Subcutaneous abdominal adipose tissue (tissue), 5 donors: ENCODE results near the gene HIPK1.

ENCODE experiments used
- H3K27ac ChIP-seq: one replicate; pipeline ENCODE4 v1.7.0; 2013; ENCODE audit warnings: low read depth, mild to moderate bottlenecking, inconsistent platforms, low read length, moderate library complexity
- H3K27me3 ChIP-seq, 5 donors: one replicate each; pipeline ENCODE4 v1.7.0; 2013; ENCODE audit warnings: low read length in 5 of 5, inconsistent platforms in 1 of 5; ENCODE audit not compliant: control insufficient read depth in 5 of 5, insufficient read depth in 4 of 5
- H3K36me3 ChIP-seq, 5 donors: one replicate each; pipeline ENCODE4 v1.7.0; 2013; ENCODE audit warnings: low read length in 5 of 5; ENCODE audit not compliant: control insufficient read depth in 5 of 5, insufficient read depth in 5 of 5
- H3K4me1 ChIP-seq, 5 donors: one replicate each; pipeline ENCODE4 v1.7.0; 2013; ENCODE audit warnings: low read length in 5 of 5, mild to moderate bottlenecking in 3 of 5, moderate library complexity in 1 of 5; ENCODE audit not compliant: control insufficient read depth in 5 of 5, insufficient read depth in 5 of 5
- H3K4me3 ChIP-seq, 5 donors: one replicate each; pipeline ENCODE4 v1.7.0; 2013; ENCODE audit warnings: low read length in 5 of 5, low read depth in 1 of 5
- H3K9ac ChIP-seq, 5 donors: one replicate each; pipeline ENCODE4 v1.7.0; 2013; ENCODE audit warnings: low read length in 5 of 5, mild to moderate bottlenecking in 4 of 5, moderate library complexity in 3 of 5
- H3K9me3 ChIP-seq, 5 donors: one replicate each; pipeline ENCODE4 v1.7.0; 2013; ENCODE audit warnings: low read length in 5 of 5; ENCODE audit not compliant: control insufficient read depth in 5 of 5
- donor health status: healthy.
- donor health status: healthy.
- donor health status: healthy.
- donor health status: healthy.
- donor health status: healthy.

HIPK1 gene

GRCh38 chr1:113913312-113913668 lies 15.8 kb upstream of the HIPK1 start:
- peaks cover 0 to 16% (median 11%) of the 10 kb centered on the region in 5 donors for H3K4me1 ChIP-seq
- peak overlapping the region; percentile 52 for H3K27ac ChIP-seq
- no peaks in the 10 kb centered on the region for H3K27me3 ChIP-seq
- no peaks in the 10 kb centered on the region for H3K9me3 ChIP-seq
- H3K36me3 ChIP-seq, result peaks cover 2 to 35% (median 25%) of the 10 kb centered on the region in 5 donors
- peak overlapping the region in 1 of 5 donors; percentile 15 for H3K9ac ChIP-seq
- H3K4me3 ChIP-seq, result peak overlapping the region in 1 of 5 donors; percentile 1

DNA sequence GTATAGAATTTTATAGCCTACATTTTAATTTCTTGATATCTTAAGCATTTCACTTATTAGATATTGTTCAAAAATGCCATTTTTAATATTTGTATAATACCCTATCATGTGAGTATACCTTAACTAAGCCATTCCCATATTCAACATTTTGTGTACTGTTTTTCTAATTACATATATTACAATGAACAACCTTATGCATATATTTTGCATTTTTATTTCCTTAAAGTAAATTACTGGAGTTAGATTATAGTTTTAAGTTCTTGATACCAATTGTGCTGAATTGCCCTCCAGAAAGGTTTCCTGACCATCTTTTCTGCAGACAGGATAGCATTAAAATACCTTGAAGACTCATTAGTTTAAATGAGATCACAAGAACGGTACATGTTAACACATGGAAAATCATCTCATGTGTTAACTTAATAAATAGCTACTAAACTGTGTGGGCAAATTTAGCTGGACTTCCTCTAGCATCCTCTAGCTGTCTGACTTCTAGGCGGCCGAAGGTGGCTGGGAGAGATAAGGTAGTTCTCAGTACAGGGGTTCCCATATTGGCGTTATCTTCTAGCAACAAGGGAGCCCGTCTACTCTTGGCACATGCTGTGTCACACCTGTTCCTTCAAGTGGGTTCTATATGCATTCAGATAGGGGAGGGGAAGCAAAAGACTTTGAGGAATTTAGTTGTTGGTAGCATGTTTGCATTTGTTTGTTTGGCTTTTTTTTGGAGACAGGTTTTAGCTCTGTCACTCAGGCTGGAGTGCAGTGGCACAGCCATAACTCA lies 15.0 kb upstream of the HIPK1 start:
- Histone ChIP-seq H3K27me3 (no peaks in the 10 kb centered on the region), H3K27ac (no peak overlapping the region), H3K9me3 (no peaks in the 10 kb centered on the region)

GRCh38 chr1:113916974-113917373 lies 12.2 kb upstream of the HIPK1 start:
- H3K4me3 ChIP-seq, result no peak overlapping the region
- H3K9ac ChIP-seq, result no peak overlapping the region
- H3K9me3 ChIP-seq, result no peaks in the 10 kb centered on the region
- peaks cover 0 to 2% (median 0%) of the 10 kb centered on the region in 5 donors for H3K36me3 ChIP-seq
- peaks cover 0 to 15% (median 11%) of the 10 kb centered on the region in 5 donors for H3K4me1 ChIP-seq
- no peak overlapping the region for H3K27ac ChIP-seq
- no peaks in the 10 kb centered on the region for H3K27me3 ChIP-seq

More for the DNA sequence above, 15.0 kb upstream of the HIPK1 start:
- no peak overlapping the region for H3K9ac ChIP-seq
- peaks cover 2 to 28% (median 19%) of the 10 kb centered on the region in 5 donors for H3K36me3 ChIP-seq
- H3K4me3 ChIP-seq, result no peak overlapping the region
- peaks cover 0 to 16% (median 11%) of the 10 kb centered on the region in 5 donors for H3K4me1 ChIP-seq

GRCh38 chr1:113917400-113918082 lies 11.6 kb upstream of the HIPK1 start:
- H3K27ac ChIP-seq, result no peak overlapping the region
- no peaks in the 10 kb centered on the region for H3K9me3 ChIP-seq
- H3K9ac ChIP-seq, result no peak overlapping the region
- H3K27me3 ChIP-seq, result no peaks in the 10 kb centered on the region
- H3K36me3 ChIP-seq, result no peaks in the 10 kb centered on the region
- H3K4me1 ChIP-seq, result peaks cover 0 to 10% (median 10%) of the 10 kb centered on the region in 5 donors
- no peak overlapping the region for H3K4me3 ChIP-seq

DNA sequence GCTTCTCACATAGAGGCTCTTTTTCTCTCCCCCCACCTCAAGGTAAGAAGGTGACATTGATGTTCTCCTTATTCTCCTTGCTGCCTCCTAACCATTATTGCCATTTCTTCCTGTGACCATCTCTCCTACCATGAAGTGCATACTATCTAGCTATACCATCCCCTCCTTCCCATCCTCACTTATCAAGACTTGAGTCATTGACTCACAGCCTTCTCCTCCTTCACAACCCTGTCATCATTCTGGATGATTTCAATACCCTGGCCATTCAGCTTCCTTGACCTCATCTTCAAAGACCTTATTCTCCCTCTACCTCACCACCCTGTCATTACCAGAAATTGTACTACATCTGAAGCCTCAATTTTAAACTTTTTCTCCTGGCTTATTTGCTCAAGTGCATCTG lies 10.9 kb upstream of the HIPK1 start:
- Histone ChIP-seq H3K9ac (no peak overlapping the region), H3K9me3 (no peaks in the 10 kb centered on the region), H3K36me3 (no peaks in the 10 kb centered on the region), H3K4me3 (no peak overlapping the region), H3K4me1 (peaks cover 0 to 3% (median 3%) of the 10 kb centered on the region in 5 donors), H3K27me3 (no peaks in the 10 kb centered on the region), H3K27ac (no peak overlapping the region)

DNA sequence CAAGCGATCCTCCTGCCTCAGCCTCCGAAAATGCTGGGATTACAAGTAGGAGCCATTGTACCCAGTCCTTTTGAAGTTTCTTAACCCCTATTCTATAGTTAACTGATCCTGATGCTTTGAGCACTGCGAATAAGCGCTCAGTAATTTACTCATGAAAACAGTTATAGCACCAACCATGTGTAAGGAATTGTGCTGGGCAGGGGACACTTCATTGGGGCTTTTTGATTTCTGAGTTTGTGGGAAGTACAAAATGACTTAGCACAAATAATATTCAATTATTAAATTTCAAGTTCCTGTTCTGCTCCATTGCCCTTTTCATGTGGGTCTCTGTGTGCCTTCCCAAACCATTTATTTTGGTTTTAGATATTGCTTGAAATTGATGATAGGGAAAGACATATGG lies 6.2 kb upstream of the HIPK1 start:
- H3K9me3 ChIP-seq, result no peaks in the 10 kb centered on the region
- no peaks in the 10 kb centered on the region for H3K36me3 ChIP-seq
- H3K27ac ChIP-seq, result no peak overlapping the region
- H3K4me3 ChIP-seq, result no peak overlapping the region
- peaks cover 0 to 5% (median 3%) of the 10 kb centered on the region in 5 donors for H3K4me1 ChIP-seq
- no peak overlapping the region for H3K9ac ChIP-seq
- no peaks in the 10 kb centered on the region for H3K27me3 ChIP-seq

GRCh38 chr1:113924473-113924872 lies 4.7 kb upstream of the HIPK1 start:
- H3K4me3 ChIP-seq, result no peak overlapping the region

DNA sequence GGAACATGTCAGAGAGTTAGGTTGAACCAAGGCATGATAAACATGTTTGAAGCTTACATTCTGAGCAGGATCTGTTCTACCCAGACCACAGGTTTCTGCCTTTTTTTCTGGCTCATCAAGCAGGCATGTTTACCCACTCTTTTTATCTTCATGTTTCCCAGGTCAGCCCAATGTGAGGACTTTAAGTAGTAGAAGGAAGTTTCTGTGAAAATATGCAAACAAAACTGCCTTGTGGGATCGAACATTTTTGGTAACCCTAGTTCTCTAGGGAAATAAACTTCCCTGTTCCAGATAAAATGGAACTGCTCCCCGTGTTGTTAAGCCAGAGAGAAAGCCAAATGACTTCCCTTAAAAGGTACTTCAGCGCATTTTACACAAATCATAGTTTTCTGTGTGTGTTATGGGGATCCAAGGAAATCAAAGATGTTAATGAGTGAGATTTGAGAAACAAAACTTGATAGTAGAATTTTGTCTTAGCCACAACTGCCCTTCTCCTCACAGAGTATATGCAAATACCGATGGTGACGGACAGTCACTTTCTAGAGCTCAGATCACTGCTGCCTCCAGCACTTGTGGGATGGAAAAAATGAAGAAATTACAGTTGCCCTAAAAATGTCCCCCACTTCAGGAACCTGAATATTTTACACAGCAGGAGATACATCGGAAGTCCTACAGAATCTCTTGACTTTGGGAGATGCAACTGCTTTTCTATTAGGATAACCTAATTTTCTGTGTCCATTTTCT lies 765 bp upstream of the HIPK1 start:
- peak overlapping the region; percentile 96 for H3K27ac ChIP-seq
- H3K9me3 ChIP-seq, result no peaks in the 10 kb centered on the region
- no peaks in the 10 kb centered on the region for H3K27me3 ChIP-seq
- H3K4me1 ChIP-seq, result peaks cover 0 to 46% (median 38%) of the 10 kb centered on the region in 5 donors
- H3K9ac ChIP-seq, result peak overlapping the region; percentile 76 to 99 (median 97)
- peak overlapping the region; percentile 72 to 99 (median 96) for H3K4me3 ChIP-seq
- H3K36me3 ChIP-seq, result no peaks in the 10 kb centered on the region

More at GRCh38 chr1:113924473-113924872, 4.7 kb upstream of the HIPK1 start:
- Histone ChIP-seq H3K9ac (no peak overlapping the region), H3K9me3 (no peaks in the 10 kb centered on the region), H3K4me1 (peaks cover 0 to 14% (median 12%) of the 10 kb centered on the region in 5 donors), H3K27me3 (no peaks in the 10 kb centered on the region), H3K36me3 (no peaks in the 10 kb centered on the region), H3K27ac (no peak overlapping the region)

DNA sequence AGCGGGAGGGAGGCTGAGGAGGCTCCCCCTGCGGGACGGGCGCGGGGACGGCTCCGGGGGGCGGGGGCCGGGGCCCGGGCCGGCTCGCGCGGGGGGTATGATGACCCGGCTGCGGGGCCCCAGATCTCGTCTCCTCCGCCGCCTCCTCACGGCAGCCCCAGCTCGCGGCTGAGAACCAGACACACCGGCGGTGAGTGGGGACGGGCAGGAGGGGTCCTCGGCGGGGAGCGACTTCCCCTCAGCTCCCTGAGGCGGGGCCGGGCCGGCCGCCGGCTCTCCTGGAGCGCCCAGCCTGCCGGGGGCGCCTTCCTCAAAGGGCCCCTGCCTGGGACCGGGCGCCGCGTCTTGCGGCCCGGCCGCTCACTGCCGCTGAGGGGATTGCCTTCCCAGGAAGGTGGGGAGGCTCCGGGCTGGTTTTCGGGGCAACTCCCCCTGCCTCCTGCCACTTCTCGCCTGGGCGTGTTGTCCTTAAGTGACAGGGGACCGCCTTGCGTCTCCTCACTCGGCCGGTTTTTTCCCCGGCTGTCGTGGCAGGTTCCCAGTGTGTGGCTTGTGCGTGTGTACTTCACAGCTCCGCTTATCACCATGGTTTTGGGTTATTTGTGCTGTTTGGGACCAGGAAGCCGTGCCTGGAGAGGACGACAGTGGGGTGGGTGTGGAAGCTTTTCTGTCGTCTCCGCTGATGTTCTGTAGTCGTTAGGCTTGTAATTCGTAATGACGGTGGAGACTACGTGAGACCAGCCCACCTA lies 800 bp downstream of the HIPK1 start:
- H3K4me1 ChIP-seq, result peaks cover 0 to 56% (median 38%) of the 10 kb centered on the region in 5 donors
- peak overlapping the region; percentile 72 to 99 (median 99) for H3K4me3 ChIP-seq
- no peaks in the 10 kb centered on the region for H3K9me3 ChIP-seq
- H3K36me3 ChIP-seq, result no peaks in the 10 kb centered on the region
- peak overlapping the region; percentile 96 for H3K27ac ChIP-seq
- H3K9ac ChIP-seq, result peak overlapping the region; percentile 71 to 100 (median 99)
- no peaks in the 10 kb centered on the region for H3K27me3 ChIP-seq
